HepG2 (cell line): ENCODE results near the gene SUCLG1. TPM values are rescaled to one million over a fixed set of nuclear protein-coding genes. Genes with fewer than 3 reads are reported as not detected.

Experiments used
- GMEB1 ChIP-seq: sonication (generic); formaldehyde crosslinking; IDR thresholded peaks from 2 replicates; pipeline ENCODE4 v1.5.1; 2020; ENCODE audit warnings: missing genetic modification reagents, mild to moderate bottlenecking, borderline replicate concordance
- HNRNPH1 ChIP-seq: fragments of 200-400 bp; formaldehyde crosslinking; optimal IDR thresholded peaks from 2 replicates; pipeline ENCODE3; 2017; ENCODE audit warnings: mild to moderate bottlenecking, low read depth, low read length
- JDP2 ChIP-seq: sonication (generic); formaldehyde crosslinking; IDR thresholded peaks from 2 replicates; pipeline ENCODE4 v1.8.1; 2022; ENCODE audit warnings: missing genetic modification reagents, borderline replicate concordance
- KDM5A ChIP-seq: fragments of 200-600 bp; sonication (generic); IDR thresholded peaks from 2 replicates; pipeline ENCODE4 v1.7.0; 2018; ENCODE audit warnings: antibody characterized with exemption, mild to moderate bottlenecking, low read length, borderline replicate concordance
- MAFK ChIP-seq, 2 experiments: IDR thresholded peaks in 1 of 2; conservative IDR thresholded peaks in 1 of 2; 2 replicates each; pipeline ENCODE4 v1.6.1; 2011; ENCODE audit warnings: improper control_type of control experiment in 2 of 2, low read length in 2 of 2
- MTF1 ChIP-seq: sonication (generic); formaldehyde crosslinking; IDR thresholded peaks from 2 replicates; pipeline ENCODE4 v1.5.0; 2020; ENCODE audit warnings: missing genetic modification reagents
- RXRA ChIP-seq: sonication (generic); formaldehyde crosslinking; IDR thresholded peaks from 2 replicates; pipeline ENCODE4 v1.5.1; 2020; ENCODE audit warnings: missing genetic modification reagents
- SOX6 ChIP-seq, 2 experiments: fragments of 450-650 bp in 1 of 2; sonication (generic) in 1 of 2; formaldehyde crosslinking in 1 of 2; IDR thresholded peaks; 2 replicates each; pipeline versions ENCODE4 v1.4.0 to v1.6.1; 2017 to 2020; ENCODE audit warnings: antibody characterized with exemption in 1 of 2, mild to moderate bottlenecking in 1 of 2, missing genetic modification reagents in 1 of 2
- ZNF614 ChIP-seq: IDR thresholded peaks from 2 replicates; pipeline ENCODE4 v1.6.1; 2018; ENCODE audit warnings: missing biosample characterization, missing genetic modification reagents, inconsistent platforms, borderline replicate concordance
- ZNF619 ChIP-seq: sonication (generic); formaldehyde crosslinking; IDR thresholded peaks from 2 replicates; pipeline ENCODE4 v1.4.0; 2020; ENCODE audit warnings: mild to moderate bottlenecking, missing genetic modification reagents
- ZNF749 ChIP-seq: sonication (generic); formaldehyde crosslinking; IDR thresholded peaks from 2 replicates; pipeline ENCODE4 v1.8.0; 2022; ENCODE audit warnings: mild to moderate bottlenecking, missing genetic modification reagents, moderate library complexity, borderline replicate concordance
- ZUFSP ChIP-seq: sonication (generic); formaldehyde crosslinking; IDR thresholded peaks from 2 replicates; pipeline ENCODE4 v1.9.0; 2021; ENCODE audit warnings: missing genetic modification reagents, mild to moderate bottlenecking, borderline replicate concordance
- polyA plus RNA-seq, 8 experiments: library from polyadenylated mRNA; depleted of rRNA in 3 of 8; stranded (reverse) in 7 of 8; unstranded in 1 of 8; fragments of >200 nt; fragmentation: Illumina TruSeq in 4 of 8; extraction: Trizol in 4 of 8; gene quantifications; 2 replicates each; pipeline versions ENCODE4 v1.2.1 to v1.2.3, GENCODE V29; 2011 to 2016; ENCODE audit warnings: low read depth in 4 of 8, missing spikeins in 1 of 8, mixed read lengths in 1 of 8; ENCODE audit not compliant: insufficient read depth in 1 of 8
- total RNA-seq, 5 experiments: library from RNA; depleted of rRNA; stranded (reverse); fragments of >200 nt; fragmentation: Illumina TruSeq; extraction: Trizol; gene quantifications; 2 replicates each; pipeline ENCODE4 v1.2.3, GENCODE V29; 2016; ENCODE audit warnings: low read depth in 1 of 5
- TF ChIP-seq, protein P1 (sequence below): sonication (generic); formaldehyde crosslinking; IDR thresholded peaks from 2 replicates; pipeline ENCODE4 v1.5.0; 2020; ENCODE audit warnings: missing genetic modification reagents
- TF ChIP-seq, protein P2 (sequence below): sonication (generic); formaldehyde crosslinking; IDR thresholded peaks from 2 replicates; pipeline ENCODE4 v1.4.0; 2020; ENCODE audit warnings: missing genetic modification reagents
- TF ChIP-seq, protein P3 (sequence below): fragments of 450-650 bp; IDR thresholded peaks from 2 replicates; pipeline ENCODE4 v1.6.1; 2017; ENCODE audit warnings: mild to moderate bottlenecking
- TF ChIP-seq, protein P4 (sequence below): sonication (generic); formaldehyde crosslinking; IDR thresholded peaks from 2 replicates; pipeline ENCODE4 v1.8.0; 2022; ENCODE audit warnings: mild to moderate bottlenecking, missing genetic modification reagents, moderate library complexity

Gene SUCLG1
- total and polyA plus RNA-seq, 2 of the 13 experiments (the other 11 are each of a cell fraction or from before 2014, with no cell fraction given), result 58.7 to 121 TPM

- peak; percentile 86 for TF ChIP-seq GMEB1 (CRISPR knock-in tag)
- TF ChIP-seq RXRA (CRISPR knock-in tag), result peak; percentile 37
- TF ChIP-seq, protein P1, sequence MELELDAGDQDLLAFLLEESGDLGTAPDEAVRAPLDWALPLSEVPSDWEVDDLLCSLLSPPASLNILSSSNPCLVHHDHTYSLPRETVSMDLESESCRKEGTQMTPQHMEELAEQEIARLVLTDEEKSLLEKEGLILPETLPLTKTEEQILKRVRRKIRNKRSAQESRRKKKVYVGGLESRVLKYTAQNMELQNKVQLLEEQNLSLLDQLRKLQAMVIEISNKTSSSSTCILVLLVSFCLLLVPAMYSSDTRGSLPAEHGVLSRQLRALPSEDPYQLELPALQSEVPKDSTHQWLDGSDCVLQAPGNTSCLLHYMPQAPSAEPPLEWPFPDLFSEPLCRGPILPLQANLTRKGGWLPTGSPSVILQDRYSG (CRISPR knock-in tag), result no peak
- TF ChIP-seq, protein P2, sequence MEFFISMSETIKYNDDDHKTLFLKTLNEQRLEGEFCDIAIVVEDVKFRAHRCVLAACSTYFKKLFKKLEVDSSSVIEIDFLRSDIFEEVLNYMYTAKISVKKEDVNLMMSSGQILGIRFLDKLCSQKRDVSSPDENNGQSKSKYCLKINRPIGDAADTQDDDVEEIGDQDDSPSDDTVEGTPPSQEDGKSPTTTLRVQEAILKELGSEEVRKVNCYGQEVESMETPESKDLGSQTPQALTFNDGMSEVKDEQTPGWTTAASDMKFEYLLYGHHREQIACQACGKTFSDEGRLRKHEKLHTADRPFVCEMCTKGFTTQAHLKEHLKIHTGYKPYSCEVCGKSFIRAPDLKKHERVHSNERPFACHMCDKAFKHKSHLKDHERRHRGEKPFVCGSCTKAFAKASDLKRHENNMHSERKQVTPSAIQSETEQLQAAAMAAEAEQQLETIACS (CRISPR knock-in tag), result no peak
- no peak for TF ChIP-seq MTF1
- no peak for TF ChIP-seq ZUFSP (CRISPR knock-in tag)
- peak; percentile 90; the same call in 1 of the 2 replicates for TF ChIP-seq ZNF749
- no peak for TF ChIP-seq HNRNPH1
- no peak for TF ChIP-seq SOX6 (IDR thresholded peaks at IDR 0.05)
- TF ChIP-seq SOX6 (CRISPR knock-in tag; IDR thresholded peaks at IDR 0.05), result 0 out of 2 replicates have a peak, but pooled peaks have one; percentile 13
- TF ChIP-seq, protein P3, sequence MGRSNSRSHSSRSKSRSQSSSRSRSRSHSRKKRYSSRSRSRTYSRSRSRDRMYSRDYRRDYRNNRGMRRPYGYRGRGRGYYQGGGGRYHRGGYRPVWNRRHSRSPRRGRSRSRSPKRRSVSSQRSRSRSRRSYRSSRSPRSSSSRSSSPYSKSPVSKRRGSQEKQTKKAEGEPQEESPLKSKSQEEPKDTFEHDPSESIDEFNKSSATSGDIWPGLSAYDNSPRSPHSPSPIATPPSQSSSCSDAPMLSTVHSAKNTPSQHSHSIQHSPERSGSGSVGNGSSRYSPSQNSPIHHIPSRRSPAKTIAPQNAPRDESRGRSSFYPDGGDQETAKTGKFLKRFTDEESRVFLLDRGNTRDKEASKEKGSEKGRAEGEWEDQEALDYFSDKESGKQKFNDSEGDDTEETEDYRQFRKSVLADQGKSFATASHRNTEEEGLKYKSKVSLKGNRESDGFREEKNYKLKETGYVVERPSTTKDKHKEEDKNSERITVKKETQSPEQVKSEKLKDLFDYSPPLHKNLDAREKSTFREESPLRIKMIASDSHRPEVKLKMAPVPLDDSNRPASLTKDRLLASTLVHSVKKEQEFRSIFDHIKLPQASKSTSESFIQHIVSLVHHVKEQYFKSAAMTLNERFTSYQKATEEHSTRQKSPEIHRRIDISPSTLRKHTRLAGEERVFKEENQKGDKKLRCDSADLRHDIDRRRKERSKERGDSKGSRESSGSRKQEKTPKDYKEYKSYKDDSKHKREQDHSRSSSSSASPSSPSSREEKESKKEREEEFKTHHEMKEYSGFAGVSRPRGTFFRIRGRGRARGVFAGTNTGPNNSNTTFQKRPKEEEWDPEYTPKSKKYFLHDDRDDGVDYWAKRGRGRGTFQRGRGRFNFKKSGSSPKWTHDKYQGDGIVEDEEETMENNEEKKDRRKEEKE, result no peak
- no peak for TF ChIP-seq MAFK (conservative IDR thresholded peaks at IDR 0.05 in 1 of 2, IDR thresholded peaks at IDR 0.05 in 1 of 2; ENCODE audit: low read length in 2 of 2)
- TF ChIP-seq, protein P4, sequence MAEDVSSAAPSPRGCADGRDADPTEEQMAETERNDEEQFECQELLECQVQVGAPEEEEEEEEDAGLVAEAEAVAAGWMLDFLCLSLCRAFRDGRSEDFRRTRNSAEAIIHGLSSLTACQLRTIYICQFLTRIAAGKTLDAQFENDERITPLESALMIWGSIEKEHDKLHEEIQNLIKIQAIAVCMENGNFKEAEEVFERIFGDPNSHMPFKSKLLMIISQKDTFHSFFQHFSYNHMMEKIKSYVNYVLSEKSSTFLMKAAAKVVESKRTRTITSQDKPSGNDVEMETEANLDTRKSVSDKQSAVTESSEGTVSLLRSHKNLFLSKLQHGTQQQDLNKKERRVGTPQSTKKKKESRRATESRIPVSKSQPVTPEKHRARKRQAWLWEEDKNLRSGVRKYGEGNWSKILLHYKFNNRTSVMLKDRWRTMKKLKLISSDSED (CRISPR knock-in tag), result no peak
- no peak for TF ChIP-seq JDP2 (CRISPR knock-in tag)
- TF ChIP-seq KDM5A, result peak; percentile 95
- TF ChIP-seq ZNF619 (CRISPR knock-in tag), result peak; percentile 91; the same call in 1 of the 2 replicates
- TF ChIP-seq ZNF614 (CRISPR knock-in tag), result peak; percentile 17; the same call in 1 of the 2 replicates
These were observed at the start of gene SUCLG1 (continued) for GRCh38 chr2:84459018-84459943.
